K562 (cell line): ENCODE measurements around the gene DYRK2. TPM values are rescaled to one million over a fixed set of nuclear protein-coding genes. Genes with fewer than 3 reads are reported as not detected.

ENCODE experiments used
- ATAC-seq: fragments of 200-7000 bp; cut with Tn5 transposase; 3 replicates; pipeline ENCODE4 v1.9.1; 2020; ENCODE audit warnings: moderate library complexity
- BruUV-seq: library from RNA; stranded (reverse); fragments of 400-500 nt; replicated peaks from 2 replicates; lab custom pipeline; 2021; lab: Mats Ljungman, UMichigan
- CTCF ChIA-PET: fragments of 300-600 bp; formaldehyde crosslinking; extraction: SDS; loops from one replicate; lab custom pipeline; 2021; ENCODE audit warnings: low intra/inter-chr PET ratio; lab: Yijun Ruan, JAX
- POLR2A ChIA-PET: fragments of 300-600, 350-650 bp; sonication (Branson Sonifier 250); formaldehyde crosslinking; extraction: SDS; loops from one replicate; lab custom pipeline; 2021; ENCODE audit warnings: antibody characterized with exemption, inconsistent platforms; lab: Yijun Ruan, JAX
- DNase-seq, 4 experiments: peaks; one replicate each; pipeline versions ENCODE4 v3.0.0 to v3.0.0-alpha.2; 2011 to 2018; ENCODE audit warnings: low spot score in 3 of 4, mixed read lengths in 3 of 4; ENCODE audit errors: extremely low read depth in 1 of 4
- FAIRE-seq: peaks from 2 replicates; lab custom pipeline; 2011; peaks lifted over from hg19 to GRCh38; lab: Jason Lieb, UNC
- H2AFZ ChIP-seq: 2 replicates; pipeline ENCODE4 v1.6.0; 2011; ENCODE audit warnings: low read depth, low read length, control low read depth, inconsistent platforms
- H3K27ac ChIP-seq: fragments of 200-600 bp; 3 replicates; pipeline ENCODE4 v1.8.0; 2011; ENCODE audit warnings: low read depth, mild to moderate bottlenecking, control low read depth, inconsistent platforms, low read length, moderate library complexity, mixed read lengths; ENCODE audit errors: extremely low read depth
- H3K27me3 ChIP-seq, 2 experiments: fragments of 300-600 bp in 1 of 2; 2 replicates in 1 of 2; 3 replicates in 1 of 2; pipeline versions ENCODE4 v1.6.0 to v1.8.0; 2011; ENCODE audit warnings: inconsistent platforms in 2 of 2, low read length in 2 of 2, mild to moderate bottlenecking in 1 of 2, mixed read lengths in 1 of 2, moderate library complexity in 1 of 2; ENCODE audit not compliant: control insufficient read depth in 2 of 2, insufficient read depth in 2 of 2
- H3K36me3 ChIP-seq: fragments of 300-600 bp; 3 replicates; pipeline ENCODE4 v1.8.0; 2011; ENCODE audit warnings: mild to moderate bottlenecking, low read length, inconsistent platforms; ENCODE audit not compliant: control insufficient read depth, insufficient read depth
- H3K4me1 ChIP-seq, 2 experiments: fragments of 200-600 bp in 1 of 2; replicated peaks in 1 of 2; 2 replicates in 1 of 2; 3 replicates in 1 of 2; pipeline versions ENCODE4 v1.5.1 to v1.8.0; 2011; ENCODE audit warnings: inconsistent platforms in 2 of 2, low read length in 2 of 2, mild to moderate bottlenecking in 1 of 2, mixed read lengths in 1 of 2, moderate library complexity in 1 of 2; ENCODE audit not compliant: control insufficient read depth in 2 of 2, insufficient read depth in 2 of 2
- H3K4me2 ChIP-seq: 2 replicates; pipeline ENCODE4 v1.6.1; 2011; ENCODE audit warnings: low read length, control low read depth, inconsistent platforms, mixed read lengths; ENCODE audit not compliant: insufficient read depth
- H3K4me3 ChIP-seq: fragments of 200-600 bp; sonication (generic), shearing (Covaris generic); 2 replicates; pipeline ENCODE4 v1.5.1; 2016; ENCODE audit warnings: control low read depth, inconsistent platforms
- H3K79me2 ChIP-seq: fragments of 200-600 bp; 3 replicates; pipeline ENCODE4 v1.8.0; 2011; ENCODE audit warnings: low read length, inconsistent platforms; ENCODE audit not compliant: control insufficient read depth, insufficient read depth
- H3K9ac ChIP-seq, 2 experiments: 2 replicates each; pipeline versions ENCODE4 v1.6.0 to v1.6.1; 2011; ENCODE audit warnings: low read depth in 2 of 2, low read length in 2 of 2, control low read depth in 1 of 2, inconsistent platforms in 1 of 2, mild to moderate bottlenecking in 1 of 2, mixed read lengths in 1 of 2; ENCODE audit not compliant: insufficient read depth in 1 of 2
- H3K9me1 ChIP-seq: one replicate; pipeline ENCODE4 v1.6.0; 2011; ENCODE audit warnings: inconsistent platforms, mild to moderate bottlenecking, low read length, moderate library complexity; ENCODE audit not compliant: control insufficient read depth, insufficient read depth
- H3K9me3 ChIP-seq: replicated peaks from 2 replicates; pipeline ENCODE4 v1.5.1; 2011; ENCODE audit warnings: low read depth, low read length, inconsistent platforms; ENCODE audit not compliant: control insufficient read depth, insufficient read depth
- H4K20me1 ChIP-seq: replicated peaks from 2 replicates; pipeline ENCODE4 v1.6.1; 2011; ENCODE audit warnings: low read length, inconsistent platforms, mixed read lengths; ENCODE audit not compliant: control insufficient read depth, insufficient read depth
- BRD4 ChIP-seq: fragments of 200-600 bp; sonication (generic); IDR thresholded peaks from 2 replicates; pipeline ENCODE4 v1.6.1; 2017; ENCODE audit warnings: inconsistent platforms
- CREB3 ChIP-seq: fragments of 450-650 bp; conservative IDR thresholded peaks from 2 replicates; pipeline ENCODE4 v1.6.1; 2016; ENCODE audit warnings: missing genetic modification characterization, low read depth, mild to moderate bottlenecking, missing compliant biosample characterization, moderate library complexity
- EZH2 ChIP-seq: IDR thresholded peaks from 2 replicates; pipeline ENCODE4 v1.6.1; 2012; ENCODE audit warnings: low read depth, mild to moderate bottlenecking, inconsistent platforms, low read length, borderline replicate concordance
- FOXJ3 ChIP-seq: sonication (generic); formaldehyde crosslinking; IDR thresholded peaks from 2 replicates; pipeline ENCODE4 v1.4.0; 2020; ENCODE audit warnings: mild to moderate bottlenecking, missing genetic modification reagents
- HDAC6 ChIP-seq: IDR thresholded peaks from 2 replicates; pipeline ENCODE4 v1.6.1; 2012; ENCODE audit warnings: low read depth, mild to moderate bottlenecking, control low read depth, inconsistent platforms, low read length, moderate library complexity
- HNRNPUL1 ChIP-seq: fragments of 200-400 bp; formaldehyde crosslinking; IDR thresholded peaks from 2 replicates; pipeline ENCODE4 v1.6.1; 2017; ENCODE audit warnings: low read length
- MAX ChIP-seq: sonication (generic); formaldehyde crosslinking; IDR thresholded peaks from 2 replicates; pipeline ENCODE4 v1.9.0; 2022; ENCODE audit warnings: mild to moderate bottlenecking, missing genetic modification reagents
- REST ChIP-seq, 2 experiments: fragments of 450-650 bp; formaldehyde crosslinking in 1 of 2; IDR thresholded peaks; 2 replicates each; pipeline versions ENCODE4 v1.4.0 to v1.6.1; 2014 to 2020; ENCODE audit warnings: mild to moderate bottlenecking in 2 of 2, borderline replicate concordance in 1 of 2, low read depth in 1 of 2
- SAFB2 ChIP-seq: fragments of 200-400 bp; formaldehyde crosslinking; IDR thresholded peaks from 2 replicates; pipeline ENCODE4 v1.6.1; 2018; ENCODE audit warnings: borderline replicate concordance, low read length, low read depth, moderate library complexity; ENCODE audit not compliant: severe bottlenecking
- ZBTB43 ChIP-seq: sonication (generic); formaldehyde crosslinking; IDR thresholded peaks from 2 replicates; pipeline ENCODE4 v1.8.0; 2023; ENCODE audit warnings: mild to moderate bottlenecking, missing genetic modification reagents
- ZNF197 ChIP-seq: fragments of 200-800 bp; sonication (Bioruptor generic); IDR thresholded peaks from 2 replicates; pipeline ENCODE4 v1.6.1; 2016; ENCODE audit warnings: low read depth, missing genetic modification characterization, missing compliant biosample characterization
- WGBS: fragments of 100-300 bp; shearing (Covaris generic); methylation state at CpG from one replicate; pipeline ENCODE4 v1.1.6; 2016; ENCODE audit warnings: low coverage, mixed read lengths; ENCODE audit not compliant: insufficient coverage; ENCODE audit errors: missing lambda C conversion rate; 5-methylcytosine and 5-hydroxymethylcytosine counted together
- in situ Hi-C: fragments of 300-500 bp; cut with MboI; formaldehyde crosslinking; loops from 4 replicates; pipeline ENCODE4 v1.15.0; 2018; ENCODE audit warnings: inconsistent platforms, mixed read lengths
- intact Hi-C: fragments of 100-400 bp; cut with micrococcal nuclease; formaldehyde crosslinking; loops from 2 replicates; pipeline ENCODE4 v1.14.2; 2022
- polyA plus RNA-seq, 8 experiments: library from polyadenylated mRNA; depleted of rRNA in 4 of 8; stranded (reverse) in 5 of 8; unstranded in 3 of 8; fragments of >200 nt; fragmentation: Nextera tagmentation in 2 of 8; fragmentation: Illumina TruSeq in 1 of 8; extraction: Ambion mirVana in 2 of 8; extraction: Trizol in 1 of 8; gene quantifications; 2 replicates each; pipeline versions ENCODE4 v1.2.1 to v1.2.3, GENCODE V29; 2011 to 2014; ENCODE audit warnings: inconsistent platforms in 1 of 8, missing spikeins in 1 of 8
- total RNA-seq, 7 experiments: library from RNA; depleted of rRNA in 6 of 7; stranded (reverse); fragments of >200 nt in 6 of 7; fragmentation: Illumina TruSeq in 2 of 7; extraction: Trizol in 2 of 7; gene quantifications; 2 replicates each; pipeline versions ENCODE4 v1.2.1 to v1.2.3, GENCODE V29; 2011 to 2021; ENCODE audit warnings: low replicate concordance in 1 of 7

Gene DYRK2
- total and polyA plus RNA-seq, 9 of the 15 experiments (the other 6 are each of a cell fraction or from before 2014, with no cell fraction given), result 1.7 to 15.4 (median 8.4) TPM

GRCh38 chr12:67694306-67694900 lies 45.9 kb downstream of the DYRK2 start:
- H3K36me3 ChIP-seq, result no peaks in the 10 kb centered on the region
- no peak overlapping the region for H2AFZ ChIP-seq
- no peaks in the 10 kb centered on the region for H3K79me2 ChIP-seq
- no peak for FAIRE-seq
- ATAC-seq, result no peak
- H3K4me1 ChIP-seq, result no peaks in the 10 kb centered on the region
- no peak overlapping the region for H3K4me3 ChIP-seq
- H3K27ac ChIP-seq, result no peak overlapping the region
- 0% methylated on average over 1 of the region's 1 CpG for WGBS
- intact Hi-C loops (no loop called here), in situ Hi-C loops (no loop called here)
- H3K9ac ChIP-seq, result no peak overlapping the region
- H3K9me1 ChIP-seq, result no peaks in the 10 kb centered on the region
- no peak overlapping the region for H3K4me2 ChIP-seq
- CTCF ChIA-PET, result no interaction called here
- DNase-seq, result no peak
- no TSS peak for BruUV-seq
- no peaks in the 10 kb centered on the region; a peak in 1 of 5 replicates for H3K27me3 ChIP-seq
- no peaks in the 10 kb centered on the region for H4K20me1 ChIP-seq
- no peaks in the 10 kb centered on the region for H3K9me3 ChIP-seq
- POLR2A ChIA-PET, result interaction anchor here (0.6 to 0.7 kb wide), 2 partner anchors 89 to 183 kb away, joined by 3 to 5 read pairs; no protein-coding TSS in a partner anchor
- TF ChIP-seq ZBTB43, result no peak
- TF ChIP-seq MAX (CRISPR knock-in tag), result no peak
- TF ChIP-seq EZH2, result no peak
- no peak for TF ChIP-seq ZNF197
- TF ChIP-seq HNRNPUL1, result no peak
- no peak for TF ChIP-seq REST (IDR thresholded peaks at IDR 0.05; ENCODE audit: borderline replicate concordance)
- TF ChIP-seq REST (CRISPR knock-in tag; IDR thresholded peaks at IDR 0.05; ENCODE audit: low read depth), result no peak
- TF ChIP-seq FOXJ3 (CRISPR knock-in tag), result no peak
- no peak for TF ChIP-seq CREB3 (tag)
- TF ChIP-seq SAFB2, result no peak
- no peak for TF ChIP-seq BRD4
- no peak for TF ChIP-seq HDAC6
